ENCODE measurements around the gene TREH. TPM values are rescaled to one million over a fixed set of nuclear protein-coding genes. Genes with fewer than 3 reads are reported as not detected.

TREH gene
- polyA plus RNA-seq, 1 donor from 2014 or later = 0.12 TPM

DNA sequence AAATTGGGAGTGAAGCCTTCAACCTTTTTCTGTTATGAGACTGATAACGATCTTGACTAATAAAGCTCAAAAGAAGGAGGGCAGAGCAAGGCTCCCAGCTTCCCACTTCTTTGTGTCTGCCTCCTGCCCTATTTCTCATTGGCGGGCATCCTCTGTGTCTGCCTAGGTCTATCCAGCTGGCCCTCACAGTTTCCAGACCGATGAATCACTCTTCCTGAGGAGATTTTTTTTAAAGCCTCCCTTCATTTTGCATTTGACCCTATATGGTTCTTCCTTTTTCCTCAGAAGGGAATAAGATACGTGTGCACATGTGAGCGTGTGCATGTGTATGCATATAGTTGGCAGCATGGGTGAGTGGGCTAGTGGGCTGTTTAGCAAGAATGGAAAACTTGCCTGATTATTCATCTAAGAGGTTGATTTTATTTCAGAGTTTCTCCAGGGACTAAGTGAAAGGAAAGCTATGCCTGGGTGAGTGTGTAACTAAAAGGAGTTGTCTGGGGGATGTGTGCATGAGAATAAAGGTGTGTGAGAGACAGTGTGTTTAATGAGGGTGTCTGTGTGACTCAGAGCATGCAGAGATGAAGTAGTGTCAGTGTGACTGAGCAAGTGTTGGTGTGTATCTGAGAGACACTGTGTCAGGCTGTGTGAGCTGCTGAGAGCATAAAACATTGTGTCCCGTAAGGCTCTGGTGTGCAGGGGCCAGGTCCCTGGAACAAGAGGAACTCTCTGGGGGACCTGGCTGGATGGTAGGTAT lies 59.8 kb downstream of the TREH start:
- H3K9me3 ChIP-seq (ENCODE audit: low read length) = no peaks in the 10 kb centered on the region
- H3K9ac ChIP-seq (ENCODE audit: low read length) = no peak overlapping the region
- H3K27me3 ChIP-seq (ENCODE audit: insufficient read depth, low read depth, low read length) = no peaks in the 10 kb centered on the region
- H3K27ac ChIP-seq (ENCODE audit: low read length) = no peak overlapping the region
- no peak overlapping the region for H3K4me3 ChIP-seq (ENCODE audit: low read length)
- no peaks in the 10 kb centered on the region for H3F3A ChIP-seq (ENCODE audit: insufficient read depth, low read length, poor library complexity, severe bottlenecking)
- H3K4me2 ChIP-seq (ENCODE audit: low read length) = no peak overlapping the region
- H3K79me2 ChIP-seq (replicated peaks; ENCODE audit: insufficient read depth, low read length) = peaks cover 33% of the 10 kb centered on the region
- H4K20me1 ChIP-seq (ENCODE audit: insufficient read depth) = no peaks in the 10 kb centered on the region
- H3K36me3 ChIP-seq (ENCODE audit: insufficient read depth, low read length) = no peaks in the 10 kb centered on the region
- H2AFZ ChIP-seq (ENCODE audit: low read depth, low read length) = no peak overlapping the region
- TF ChIP-seq RAD21 (conservative IDR thresholded peaks at IDR 0.05) = no peak
- no peak for TF ChIP-seq POLR2AphosphoS5 (IDR thresholded peaks at IDR 0.05)
- no peak for TF ChIP-seq EZH2 (IDR thresholded peaks at IDR 0.05; ENCODE audit: borderline replicate concordance, insufficient read depth, low read length, poor library complexity, severe bottlenecking)
- TF ChIP-seq, protein P1, sequence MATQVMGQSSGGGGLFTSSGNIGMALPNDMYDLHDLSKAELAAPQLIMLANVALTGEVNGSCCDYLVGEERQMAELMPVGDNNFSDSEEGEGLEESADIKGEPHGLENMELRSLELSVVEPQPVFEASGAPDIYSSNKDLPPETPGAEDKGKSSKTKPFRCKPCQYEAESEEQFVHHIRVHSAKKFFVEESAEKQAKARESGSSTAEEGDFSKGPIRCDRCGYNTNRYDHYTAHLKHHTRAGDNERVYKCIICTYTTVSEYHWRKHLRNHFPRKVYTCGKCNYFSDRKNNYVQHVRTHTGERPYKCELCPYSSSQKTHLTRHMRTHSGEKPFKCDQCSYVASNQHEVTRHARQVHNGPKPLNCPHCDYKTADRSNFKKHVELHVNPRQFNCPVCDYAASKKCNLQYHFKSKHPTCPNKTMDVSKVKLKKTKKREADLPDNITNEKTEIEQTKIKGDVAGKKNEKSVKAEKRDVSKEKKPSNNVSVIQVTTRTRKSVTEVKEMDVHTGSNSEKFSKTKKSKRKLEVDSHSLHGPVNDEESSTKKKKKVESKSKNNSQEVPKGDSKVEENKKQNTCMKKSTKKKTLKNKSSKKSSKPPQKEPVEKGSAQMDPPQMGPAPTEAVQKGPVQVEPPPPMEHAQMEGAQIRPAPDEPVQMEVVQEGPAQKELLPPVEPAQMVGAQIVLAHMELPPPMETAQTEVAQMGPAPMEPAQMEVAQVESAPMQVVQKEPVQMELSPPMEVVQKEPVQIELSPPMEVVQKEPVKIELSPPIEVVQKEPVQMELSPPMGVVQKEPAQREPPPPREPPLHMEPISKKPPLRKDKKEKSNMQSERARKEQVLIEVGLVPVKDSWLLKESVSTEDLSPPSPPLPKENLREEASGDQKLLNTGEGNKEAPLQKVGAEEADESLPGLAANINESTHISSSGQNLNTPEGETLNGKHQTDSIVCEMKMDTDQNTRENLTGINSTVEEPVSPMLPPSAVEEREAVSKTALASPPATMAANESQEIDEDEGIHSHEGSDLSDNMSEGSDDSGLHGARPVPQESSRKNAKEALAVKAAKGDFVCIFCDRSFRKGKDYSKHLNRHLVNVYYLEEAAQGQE (IDR thresholded peaks at IDR 0.05; ENCODE audit: borderline replicate concordance) = no peak
- TF ChIP-seq TAF1 (IDR thresholded peaks at IDR 0.05; ENCODE audit: low read depth) = no peak
- no peak for TF ChIP-seq SMC3 (conservative IDR thresholded peaks at IDR 0.05; ENCODE audit: poor library complexity)
- no peak for TF ChIP-seq MXI1 (conservative IDR thresholded peaks at IDR 0.05; ENCODE audit: poor library complexity, severe bottlenecking)
- no peaks in the 10 kb centered on the region for H3K9me2 ChIP-seq (ENCODE audit: insufficient read depth, low read length)

DNA sequence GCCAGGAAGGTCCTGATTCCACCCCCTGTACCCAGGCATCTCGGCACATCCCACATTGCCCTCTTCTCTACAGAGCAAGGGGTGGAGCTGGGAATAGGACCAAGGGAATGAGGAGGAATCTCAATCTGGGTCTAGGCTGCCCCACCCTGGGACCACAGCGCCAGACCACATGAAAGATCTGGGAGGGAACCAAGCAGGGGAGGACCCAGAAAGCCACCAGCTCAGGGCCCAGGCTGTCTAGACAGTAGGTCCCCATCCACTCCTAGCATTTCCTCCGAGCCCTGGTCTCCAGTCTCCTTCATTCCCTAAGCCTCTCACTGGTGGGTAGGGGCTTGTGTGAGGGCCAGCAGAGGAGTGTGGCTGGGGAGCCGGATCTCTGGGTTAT lies 60.5 kb downstream of the TREH start:
- H4K20me1 ChIP-seq (ENCODE audit: insufficient read depth) = no peaks in the 10 kb centered on the region
- TF ChIP-seq, protein P2, sequence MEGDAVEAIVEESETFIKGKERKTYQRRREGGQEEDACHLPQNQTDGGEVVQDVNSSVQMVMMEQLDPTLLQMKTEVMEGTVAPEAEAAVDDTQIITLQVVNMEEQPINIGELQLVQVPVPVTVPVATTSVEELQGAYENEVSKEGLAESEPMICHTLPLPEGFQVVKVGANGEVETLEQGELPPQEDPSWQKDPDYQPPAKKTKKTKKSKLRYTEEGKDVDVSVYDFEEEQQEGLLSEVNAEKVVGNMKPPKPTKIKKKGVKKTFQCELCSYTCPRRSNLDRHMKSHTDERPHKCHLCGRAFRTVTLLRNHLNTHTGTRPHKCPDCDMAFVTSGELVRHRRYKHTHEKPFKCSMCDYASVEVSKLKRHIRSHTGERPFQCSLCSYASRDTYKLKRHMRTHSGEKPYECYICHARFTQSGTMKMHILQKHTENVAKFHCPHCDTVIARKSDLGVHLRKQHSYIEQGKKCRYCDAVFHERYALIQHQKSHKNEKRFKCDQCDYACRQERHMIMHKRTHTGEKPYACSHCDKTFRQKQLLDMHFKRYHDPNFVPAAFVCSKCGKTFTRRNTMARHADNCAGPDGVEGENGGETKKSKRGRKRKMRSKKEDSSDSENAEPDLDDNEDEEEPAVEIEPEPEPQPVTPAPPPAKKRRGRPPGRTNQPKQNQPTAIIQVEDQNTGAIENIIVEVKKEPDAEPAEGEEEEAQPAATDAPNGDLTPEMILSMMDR (IDR thresholded peaks at IDR 0.05; ENCODE audit: poor library complexity, severe bottlenecking) = no peak
- TF ChIP-seq SMC3 (conservative IDR thresholded peaks at IDR 0.05; ENCODE audit: poor library complexity) = no peak
- no peak for TF ChIP-seq EZH2 (IDR thresholded peaks at IDR 0.05; ENCODE audit: borderline replicate concordance, insufficient read depth, low read length, poor library complexity, severe bottlenecking)
- no peak for TF ChIP-seq MXI1 (conservative IDR thresholded peaks at IDR 0.05; ENCODE audit: poor library complexity, severe bottlenecking)
- no peak for TF ChIP-seq TAF1 (IDR thresholded peaks at IDR 0.05; ENCODE audit: low read depth)
- TF ChIP-seq EP300 (conservative IDR thresholded peaks at IDR 0.05; ENCODE audit: poor library complexity, severe bottlenecking) = no peak
- TF ChIP-seq RAD21 (conservative IDR thresholded peaks at IDR 0.05) = no peak
- TF ChIP-seq POLR2AphosphoS5 (IDR thresholded peaks at IDR 0.05) = no peak
- TF ChIP-seq, protein P1 (IDR thresholded peaks at IDR 0.05; ENCODE audit: borderline replicate concordance) = no peak
- no peak overlapping the region for H2AFZ ChIP-seq (ENCODE audit: low read depth, low read length)
- peaks cover 33% of the 10 kb centered on the region for H3K79me2 ChIP-seq (replicated peaks; ENCODE audit: insufficient read depth, low read length)
- H3K4me3 ChIP-seq (ENCODE audit: low read length) = no peak overlapping the region
- no peak overlapping the region for H3K4me2 ChIP-seq (ENCODE audit: low read length)
- no peaks in the 10 kb centered on the region for H3F3A ChIP-seq (ENCODE audit: insufficient read depth, low read length, poor library complexity, severe bottlenecking)
- no peaks in the 10 kb centered on the region for H3K36me3 ChIP-seq (ENCODE audit: insufficient read depth, low read length)
- no peak overlapping the region for H3K9ac ChIP-seq (ENCODE audit: low read length)
- H3K9me2 ChIP-seq (ENCODE audit: insufficient read depth, low read length) = no peaks in the 10 kb centered on the region
- no peaks in the 10 kb centered on the region for H3K27me3 ChIP-seq (ENCODE audit: insufficient read depth, low read depth, low read length)
- H3K9me3 ChIP-seq (ENCODE audit: low read length) = no peaks in the 10 kb centered on the region
- no peak overlapping the region for H3K27ac ChIP-seq (ENCODE audit: low read length)
